ENCODE data around the gene DOLPP1. TPM values are rescaled to one million over a fixed set of nuclear protein-coding genes. Genes with fewer than 3 reads are reported as not detected.

Gene DOLPP1
- polyA plus RNA-seq, 1 experiment: 17.6 TPM

DNA sequence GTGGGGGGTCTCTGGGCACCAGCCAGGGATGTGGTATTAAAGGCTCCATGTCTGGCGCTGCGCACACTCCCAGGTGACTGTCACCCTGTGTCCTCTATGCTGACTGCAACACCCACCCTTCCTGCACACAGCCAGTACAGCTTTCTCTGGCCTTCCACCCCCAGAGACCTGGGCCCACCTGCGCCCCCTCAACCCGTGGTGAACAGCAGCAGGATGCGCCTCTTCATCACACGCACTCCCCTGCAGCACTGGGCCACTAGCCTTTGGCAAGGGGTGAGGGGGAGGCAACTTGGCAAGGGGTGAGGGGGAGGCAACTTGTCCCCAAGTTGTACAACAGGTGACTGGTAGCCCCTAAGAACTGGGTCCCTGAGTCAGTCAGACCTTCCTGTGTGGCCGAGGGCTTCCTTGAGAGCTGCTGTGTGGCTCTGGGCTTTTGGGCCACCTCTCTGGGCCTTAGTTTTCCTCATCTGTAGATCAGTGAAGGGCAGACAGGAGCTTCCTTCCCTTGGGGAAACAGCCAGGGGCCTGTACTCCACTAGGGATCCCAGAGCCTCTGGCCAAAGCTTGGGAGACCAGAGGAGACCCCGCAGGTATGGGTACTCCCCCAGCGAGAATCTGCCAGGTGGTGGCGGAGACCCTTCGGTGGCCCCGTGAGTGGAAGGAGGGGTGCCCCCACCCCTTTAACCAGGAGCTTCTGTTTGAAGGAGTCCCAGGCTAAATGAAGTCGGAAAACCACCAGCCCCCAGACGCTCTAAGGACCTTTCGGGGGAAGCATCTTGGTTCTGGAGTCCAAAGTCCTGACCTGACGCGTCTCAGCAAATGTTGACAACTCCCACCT is 25.2 kb downstream of the DOLPP1 start:
- Histone ChIP-seq H3K27me3 (ENCODE audit: control insufficient read depth, insufficient read depth, low read length) (no peaks in the 10 kb centered on the region), H3K36me3 (ENCODE audit: control insufficient read depth, insufficient read depth, low read length) (peaks cover 15% of the 10 kb centered on the region), H3K4me3 (ENCODE audit: low read depth, low read length) (no peak overlapping the region)
- DNase-seq (ENCODE audit: low read depth): no peak
- TF ChIP-seq, protein P1, sequence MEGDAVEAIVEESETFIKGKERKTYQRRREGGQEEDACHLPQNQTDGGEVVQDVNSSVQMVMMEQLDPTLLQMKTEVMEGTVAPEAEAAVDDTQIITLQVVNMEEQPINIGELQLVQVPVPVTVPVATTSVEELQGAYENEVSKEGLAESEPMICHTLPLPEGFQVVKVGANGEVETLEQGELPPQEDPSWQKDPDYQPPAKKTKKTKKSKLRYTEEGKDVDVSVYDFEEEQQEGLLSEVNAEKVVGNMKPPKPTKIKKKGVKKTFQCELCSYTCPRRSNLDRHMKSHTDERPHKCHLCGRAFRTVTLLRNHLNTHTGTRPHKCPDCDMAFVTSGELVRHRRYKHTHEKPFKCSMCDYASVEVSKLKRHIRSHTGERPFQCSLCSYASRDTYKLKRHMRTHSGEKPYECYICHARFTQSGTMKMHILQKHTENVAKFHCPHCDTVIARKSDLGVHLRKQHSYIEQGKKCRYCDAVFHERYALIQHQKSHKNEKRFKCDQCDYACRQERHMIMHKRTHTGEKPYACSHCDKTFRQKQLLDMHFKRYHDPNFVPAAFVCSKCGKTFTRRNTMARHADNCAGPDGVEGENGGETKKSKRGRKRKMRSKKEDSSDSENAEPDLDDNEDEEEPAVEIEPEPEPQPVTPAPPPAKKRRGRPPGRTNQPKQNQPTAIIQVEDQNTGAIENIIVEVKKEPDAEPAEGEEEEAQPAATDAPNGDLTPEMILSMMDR (IDR thresholded peaks at IDR 0.05; ENCODE audit: insufficient read depth, low read depth, low read length): no peak
- POLR2A ChIA-PET: no interaction called here
- CTCF ChIA-PET: interaction anchor here (0.5 kb wide), 1 partner anchor 953 kb away, joined by 4 read pairs; no protein-coding TSS in a partner anchor

DNA sequence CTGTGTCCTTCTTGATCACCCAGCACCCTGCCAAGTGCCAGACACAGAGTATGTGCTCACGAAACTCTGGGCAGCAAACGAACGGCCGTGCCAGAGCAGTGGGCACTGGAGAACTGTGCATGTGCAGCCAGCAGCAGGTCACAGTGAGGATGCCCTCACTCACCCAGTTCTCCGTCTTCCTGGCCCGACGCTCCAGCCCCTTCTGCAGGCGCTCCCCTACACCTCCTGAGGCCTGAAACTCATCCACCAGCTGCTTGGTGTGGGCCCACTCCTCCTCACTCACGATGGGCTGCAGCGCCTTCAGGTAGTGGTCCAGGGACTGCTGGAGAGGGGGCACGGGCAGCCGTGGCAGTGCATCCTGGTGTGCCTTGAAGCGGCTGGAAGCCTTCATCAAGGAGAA is 26.7 kb downstream of the DOLPP1 start:
- no peak overlapping the region for H3K4me3 ChIP-seq (ENCODE audit: low read depth, low read length)
- ChIA-PET POLR2A (no interaction called here), CTCF (no interaction called here)
- no peaks in the 10 kb centered on the region for H3K27me3 ChIP-seq (ENCODE audit: control insufficient read depth, insufficient read depth, low read length)
- no peak for DNase-seq (ENCODE audit: low read depth)
- H3K36me3 ChIP-seq (ENCODE audit: control insufficient read depth, insufficient read depth, low read length): peaks cover 15% of the 10 kb centered on the region
- TF ChIP-seq, protein P1 (IDR thresholded peaks at IDR 0.05; ENCODE audit: insufficient read depth, low read depth, low read length): no peak

DNA sequence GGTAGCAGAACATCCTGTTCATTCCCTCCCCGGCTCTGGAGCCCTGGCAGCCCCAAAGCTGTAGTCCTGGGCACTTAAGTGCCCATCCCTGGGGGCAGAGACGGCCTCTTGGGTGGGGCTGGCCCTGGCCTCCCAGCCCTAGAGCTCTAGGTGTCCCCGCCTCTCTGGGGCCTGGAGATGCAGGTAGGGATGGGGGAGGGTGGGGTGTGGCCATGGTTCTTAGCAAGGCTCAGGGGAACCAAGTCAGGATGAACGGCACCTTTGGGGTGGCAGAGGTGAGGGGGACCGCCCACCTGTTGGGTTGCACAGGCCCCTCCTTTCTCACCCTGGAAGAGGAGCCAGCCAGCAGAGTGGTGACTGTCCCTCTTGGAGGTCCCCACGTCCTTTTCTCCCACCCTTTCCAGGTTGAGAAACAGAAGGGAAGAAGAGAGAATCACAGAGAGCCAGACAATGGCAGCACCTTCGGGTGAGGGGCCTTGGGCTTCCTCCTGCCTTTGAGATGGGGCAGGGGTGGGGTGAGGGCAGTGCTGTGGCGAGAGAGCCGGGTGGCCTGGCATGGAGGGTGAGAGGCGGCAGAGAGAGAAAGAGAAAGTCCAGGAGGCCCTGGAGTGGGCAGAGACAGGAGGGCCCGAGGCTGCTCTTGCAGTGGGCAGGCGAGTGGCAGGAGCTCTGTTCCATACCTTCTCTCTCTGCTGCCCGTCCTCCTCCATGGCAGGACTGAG is 27.3 kb downstream of the DOLPP1 start:
- POLR2A ChIA-PET: no interaction called here
- Histone ChIP-seq H3K4me3 (ENCODE audit: low read depth, low read length) (no peak overlapping the region), H3K27me3 (ENCODE audit: control insufficient read depth, insufficient read depth, low read length) (no peaks in the 10 kb centered on the region), H3K36me3 (ENCODE audit: control insufficient read depth, insufficient read depth, low read length) (peaks cover 15% of the 10 kb centered on the region)
- TF ChIP-seq, protein P1 (IDR thresholded peaks at IDR 0.05; ENCODE audit: insufficient read depth, low read depth, low read length): no peak
- no peak for DNase-seq (ENCODE audit: low read depth)
- CTCF ChIA-PET: no interaction called here

DNA sequence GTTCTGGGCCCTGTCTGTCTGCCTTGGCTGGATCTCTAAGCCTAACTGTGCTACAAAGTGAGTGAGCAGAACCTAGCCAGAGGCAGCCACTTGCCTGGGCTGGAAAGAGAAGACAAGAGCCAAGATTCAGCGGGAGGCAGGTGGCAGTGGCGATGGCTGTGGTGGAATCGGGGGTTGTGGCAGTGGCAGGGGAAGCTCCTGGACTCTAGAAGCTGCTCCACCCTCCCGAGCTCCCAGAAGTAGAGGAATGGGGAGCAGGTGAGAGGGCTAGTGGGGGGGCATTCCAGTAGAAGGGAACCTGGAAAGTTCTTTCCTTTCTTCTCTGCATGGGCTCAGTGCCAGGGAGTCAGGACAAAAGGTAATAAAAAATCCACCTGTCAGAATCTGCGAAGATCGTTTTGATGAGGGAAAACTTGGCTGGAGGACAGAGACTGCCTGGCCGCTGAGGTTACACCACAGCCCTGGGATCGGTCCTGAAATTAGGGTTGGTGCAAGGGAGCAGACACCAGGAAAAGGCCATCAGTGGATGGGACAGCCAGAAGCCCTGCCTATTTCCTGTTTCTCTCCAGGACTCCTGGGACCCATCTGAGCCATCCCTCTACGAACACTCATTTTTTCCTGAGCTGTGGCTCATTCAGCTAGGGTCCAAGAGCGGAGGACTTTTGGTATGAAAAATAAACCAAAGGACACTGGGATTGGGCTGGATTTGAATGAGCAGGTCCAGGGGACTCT is 28.1 kb downstream of the DOLPP1 start:
- Histone ChIP-seq H3K4me3 (ENCODE audit: low read depth, low read length) (no peak overlapping the region), H3K36me3 (ENCODE audit: control insufficient read depth, insufficient read depth, low read length) (peaks cover 15% of the 10 kb centered on the region), H3K27me3 (ENCODE audit: control insufficient read depth, insufficient read depth, low read length) (no peaks in the 10 kb centered on the region)
- POLR2A ChIA-PET: no interaction called here
- CTCF ChIA-PET: interaction anchor here (0.5 to 1.6 kb wide), 4 partner anchors 15 to 516 kb away, joined by 3 to 4 read pairs (median 4); no protein-coding TSS in a partner anchor
- DNase-seq (ENCODE audit: low read depth): no peak
- TF ChIP-seq, protein P1 (IDR thresholded peaks at IDR 0.05; ENCODE audit: insufficient read depth, low read depth, low read length): no peak

DNA sequence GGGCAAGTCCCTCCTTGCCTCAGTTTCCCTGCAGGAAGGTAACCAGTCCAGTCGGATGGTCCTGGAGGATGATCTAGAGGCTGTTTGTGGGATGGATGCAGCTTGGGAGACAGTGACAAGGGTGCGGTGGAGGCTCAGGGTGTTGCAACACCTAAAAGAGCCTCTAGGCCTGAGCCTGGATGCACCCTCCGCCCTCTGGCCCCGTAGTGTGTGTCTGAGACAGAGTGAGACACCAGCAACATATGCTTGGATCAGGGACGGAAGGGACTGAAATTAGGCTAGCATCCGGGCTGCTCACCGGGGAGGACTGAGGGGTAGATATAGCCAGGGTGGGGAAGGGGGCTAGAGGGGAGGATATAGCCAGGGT is 28.6 kb downstream of the DOLPP1 start:
- DNase-seq (ENCODE audit: low read depth): no peak
- POLR2A ChIA-PET: no interaction called here
- TF ChIP-seq, protein P1 (IDR thresholded peaks at IDR 0.05; ENCODE audit: insufficient read depth, low read depth, low read length): no peak
- Histone ChIP-seq H3K36me3 (ENCODE audit: control insufficient read depth, insufficient read depth, low read length) (peaks cover 15% of the 10 kb centered on the region), H3K27me3 (ENCODE audit: control insufficient read depth, insufficient read depth, low read length) (no peaks in the 10 kb centered on the region), H3K4me3 (ENCODE audit: low read depth, low read length) (peak overlapping the region; percentile 98)
- CTCF ChIA-PET: interaction anchor here (0.5 to 1.6 kb wide), 5 partner anchors 15 to 515 kb away, joined by 3 to 6 read pairs (median 4); no protein-coding TSS in a partner anchor
